HFF-Myc (cell line): ENCODE measurements around the gene SUSD3.

Experiments used
- DNase-seq: peaks from one replicate; pipeline ENCODE4 v3.0.0-alpha.2; 2011; ENCODE audit warnings: low read depth; ENCODE audit errors: extremely low read depth
- H3K4me3 ChIP-seq: replicated peaks from 2 replicates; pipeline ENCODE4 v1.5.1; 2011; ENCODE audit warnings: low read depth, mild to moderate bottlenecking, control low read depth, low read length
- TF ChIP-seq, protein P1 (sequence below): IDR thresholded peaks from 2 replicates; pipeline ENCODE4 v1.5.1; 2012; ENCODE audit warnings: mild to moderate bottlenecking, low read depth, low read length, control low read depth; ENCODE audit errors: missing control alignments

The SUSD3 gene

DNA sequence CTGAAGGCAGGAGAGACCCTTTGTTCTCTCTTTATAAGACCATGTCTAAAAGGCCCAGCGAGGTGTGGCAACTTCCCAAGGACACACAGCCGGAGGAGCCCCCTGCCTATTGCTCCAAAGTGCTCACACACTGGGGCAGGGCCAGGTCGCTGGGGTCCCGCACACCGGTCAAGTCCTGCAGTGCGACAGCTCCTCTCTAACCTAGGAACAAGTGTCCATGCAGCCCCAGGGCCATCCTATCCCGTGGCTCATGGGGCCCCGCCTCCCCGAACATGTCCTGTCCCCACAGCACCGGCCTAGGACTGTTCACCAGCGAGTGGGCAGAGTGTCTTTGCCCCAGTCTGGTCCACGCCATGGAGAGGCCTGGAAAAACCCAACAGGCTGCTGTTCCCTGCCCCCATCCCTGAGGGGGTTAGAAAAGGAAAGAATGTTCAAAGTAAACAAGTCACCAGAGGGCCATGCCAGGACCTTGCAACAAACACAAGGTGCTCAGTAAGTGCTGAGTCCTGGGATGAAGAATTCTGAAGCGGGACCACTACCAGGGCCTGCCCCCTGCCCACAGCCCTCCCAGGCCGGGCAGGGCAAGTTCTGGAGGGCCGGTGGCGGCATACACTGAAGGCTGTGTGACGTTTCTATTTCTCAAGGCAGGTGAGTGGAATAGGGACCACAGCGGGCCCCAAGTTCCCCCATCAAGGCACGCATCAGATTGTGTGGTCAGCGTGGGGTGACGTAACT lies 74.6 kb downstream of the SUSD3 start:
- H3K4me3 ChIP-seq = peak overlapping the region; percentile 71
- TF ChIP-seq, protein P1, sequence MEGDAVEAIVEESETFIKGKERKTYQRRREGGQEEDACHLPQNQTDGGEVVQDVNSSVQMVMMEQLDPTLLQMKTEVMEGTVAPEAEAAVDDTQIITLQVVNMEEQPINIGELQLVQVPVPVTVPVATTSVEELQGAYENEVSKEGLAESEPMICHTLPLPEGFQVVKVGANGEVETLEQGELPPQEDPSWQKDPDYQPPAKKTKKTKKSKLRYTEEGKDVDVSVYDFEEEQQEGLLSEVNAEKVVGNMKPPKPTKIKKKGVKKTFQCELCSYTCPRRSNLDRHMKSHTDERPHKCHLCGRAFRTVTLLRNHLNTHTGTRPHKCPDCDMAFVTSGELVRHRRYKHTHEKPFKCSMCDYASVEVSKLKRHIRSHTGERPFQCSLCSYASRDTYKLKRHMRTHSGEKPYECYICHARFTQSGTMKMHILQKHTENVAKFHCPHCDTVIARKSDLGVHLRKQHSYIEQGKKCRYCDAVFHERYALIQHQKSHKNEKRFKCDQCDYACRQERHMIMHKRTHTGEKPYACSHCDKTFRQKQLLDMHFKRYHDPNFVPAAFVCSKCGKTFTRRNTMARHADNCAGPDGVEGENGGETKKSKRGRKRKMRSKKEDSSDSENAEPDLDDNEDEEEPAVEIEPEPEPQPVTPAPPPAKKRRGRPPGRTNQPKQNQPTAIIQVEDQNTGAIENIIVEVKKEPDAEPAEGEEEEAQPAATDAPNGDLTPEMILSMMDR = no peak
- no peak for DNase-seq

DNA sequence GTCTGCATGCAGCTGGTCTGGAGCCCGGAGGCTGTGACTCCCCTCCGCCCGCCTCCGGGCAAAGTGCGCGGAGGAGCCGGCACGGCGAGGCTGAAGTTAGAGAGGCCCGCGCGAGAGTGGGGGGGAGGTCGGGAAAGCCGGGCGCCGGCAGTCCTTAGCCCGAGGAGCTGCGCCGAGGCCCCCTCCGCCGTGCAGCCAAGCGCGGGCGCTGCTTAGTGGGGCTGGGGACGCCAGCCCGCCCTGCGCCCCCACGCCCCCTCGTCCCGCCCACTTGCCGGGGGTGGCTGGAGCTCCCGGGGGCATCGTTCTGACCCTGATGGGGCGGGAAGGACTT lies 75.1 kb downstream of the SUSD3 start:
- H3K4me3 ChIP-seq = peak overlapping the region; percentile 71
- DNase-seq = no peak
- TF ChIP-seq, protein P1 = no peak

DNA sequence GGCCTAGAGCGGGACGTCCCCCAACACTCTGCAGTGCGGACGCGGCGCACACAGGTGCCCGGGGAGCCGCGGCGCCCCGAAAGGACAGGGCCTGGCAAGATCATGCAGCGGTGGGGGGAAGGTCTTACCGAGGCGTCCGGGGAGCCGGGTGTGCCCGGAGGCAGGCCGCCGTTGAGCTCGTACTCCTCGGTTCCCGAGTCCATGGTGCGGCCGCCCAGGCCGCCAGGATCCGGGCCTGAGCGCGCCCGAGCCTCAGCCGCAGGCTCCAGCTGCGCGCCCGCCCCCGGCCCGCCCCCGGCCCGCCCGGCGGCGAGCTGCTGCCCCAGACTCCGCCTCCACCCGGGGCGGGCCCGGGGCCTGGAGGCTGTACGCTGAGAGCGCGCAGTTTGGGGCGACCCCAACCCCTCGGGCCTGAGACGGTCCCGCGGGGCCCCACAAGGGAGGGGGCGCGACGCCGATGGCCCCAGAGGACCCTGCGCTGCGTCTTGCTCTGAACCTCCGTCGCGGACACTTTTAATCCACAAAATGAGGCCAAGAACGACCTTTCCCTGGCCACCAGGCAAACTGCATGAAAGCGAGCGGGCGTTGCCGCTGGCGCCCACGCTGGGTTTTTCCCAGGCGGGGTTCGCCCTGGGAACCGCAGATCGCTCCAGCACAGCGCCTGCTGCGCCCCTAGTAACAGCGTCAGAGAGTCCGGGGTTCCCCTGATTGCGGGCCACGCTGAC lies 75.7 kb downstream of the SUSD3 start, which contains the start of gene NINJ1:
Gene NINJ1 (minus strand): TSS at position 237 of the 725 bp plus-strand sequence. CDS start 34 bp downstream, at position 203.
- no peak for DNase-seq
- H3K4me3 ChIP-seq = peak within 1 kb of the TSS; percentile 71
- TF ChIP-seq, protein P1 = no peak
